IMR-90 (cell line): Measurements from ENCODE around the gene CHML. TPM values are rescaled to one million over a fixed set of nuclear protein-coding genes. Genes with fewer than 3 reads are reported as not detected.
A peak's percentile ranks its signal among the peaks of the same experiment; 100 is the strongest.

Experiments
- ATAC-seq: fragments of 200-7000 bp; cut with Tn5 transposase; 2 replicates; pipeline ENCODE4 v1.9.1; 2020; ENCODE audit warnings: low read depth, mild to moderate bottlenecking, moderate library complexity
- BruUV-seq: library from RNA; stranded (reverse); fragments of 400-500 nt; replicated peaks from 2 replicates; lab custom pipeline; 2021; lab: Mats Ljungman, UMichigan
- CTCF ChIA-PET: fragments of 300-600 bp; formaldehyde crosslinking; extraction: SDS; loops from one replicate; lab custom pipeline; 2021; ENCODE audit warnings: antibody characterized with exemption; lab: Yijun Ruan, JAX
- POLR2A ChIA-PET: fragments of 300-600 bp; sonication (Branson Sonifier 250); formaldehyde crosslinking; loops from one replicate; lab custom pipeline; 2022; ENCODE audit warnings: antibody characterized with exemption; ENCODE audit not compliant: unreplicated experiment; lab: Charles Lee
- DNase-seq: peaks from one replicate; pipeline ENCODE4 v3.0.0; 2013
- H2AFZ ChIP-seq: replicated peaks from 2 replicates; pipeline ENCODE3; 2013; ENCODE audit warnings: low read length, mild to moderate bottlenecking; ENCODE audit not compliant: poor library complexity
- H2AK5ac ChIP-seq: 2 replicates; pipeline ENCODE4 v1.6.1; 2013; ENCODE audit warnings: low read depth, low read length, inconsistent platforms
- H2AK9ac ChIP-seq: replicated peaks from 2 replicates; pipeline ENCODE3; 2013; ENCODE audit warnings: mild to moderate bottlenecking, low read depth, low read length, moderate library complexity; ENCODE audit not compliant: poor library complexity
- H2BK120ac ChIP-seq: 2 replicates; pipeline ENCODE4 v1.6.1; 2013; ENCODE audit warnings: low read depth, low read length, inconsistent platforms
- H2BK15ac ChIP-seq: 3 replicates; pipeline ENCODE4 v1.6.1; 2013; ENCODE audit warnings: low read depth, low read length, inconsistent platforms
- H2BK20ac ChIP-seq: 2 replicates; pipeline ENCODE4 v1.6.1; 2013; ENCODE audit warnings: low read depth, mild to moderate bottlenecking, inconsistent platforms, low read length, moderate library complexity
- H2BK5ac ChIP-seq: 2 replicates; pipeline ENCODE4 v1.6.1; 2013; ENCODE audit warnings: mild to moderate bottlenecking, low read depth, low read length, inconsistent platforms; ENCODE audit not compliant: poor library complexity, severe bottlenecking
- H3K14ac ChIP-seq: replicated peaks from 2 replicates; pipeline ENCODE4 v1.6.1; 2013; ENCODE audit warnings: low read depth, low read length, inconsistent platforms
- H3K18ac ChIP-seq: 2 replicates; pipeline ENCODE4 v1.6.1; 2013; ENCODE audit warnings: low read depth, low read length, control low read depth
- H3K23ac ChIP-seq: 2 replicates; pipeline ENCODE4 v1.6.1; 2013; ENCODE audit warnings: low read depth, low read length, inconsistent platforms
- H3K27ac ChIP-seq: 2 replicates; pipeline ENCODE4 v1.5.1; 2013; ENCODE audit warnings: mild to moderate bottlenecking, control low read depth, low read length; ENCODE audit not compliant: insufficient read depth
- H3K27me3 ChIP-seq: 2 replicates; pipeline ENCODE4 v1.6.1; 2013; ENCODE audit warnings: low read length; ENCODE audit not compliant: control insufficient read depth, insufficient read depth
- H3K36me3 ChIP-seq: 2 replicates; pipeline ENCODE4 v1.6.1; 2013; ENCODE audit warnings: low read length, mixed read lengths; ENCODE audit not compliant: control insufficient read depth, insufficient read depth
- H3K4ac ChIP-seq: 2 replicates; pipeline ENCODE4 v1.6.1; 2013; ENCODE audit warnings: low read depth, low read length, inconsistent platforms
- H3K4me1 ChIP-seq: 2 replicates; pipeline ENCODE4 v1.6.1; 2013; ENCODE audit warnings: low read length, mixed read lengths; ENCODE audit not compliant: control insufficient read depth, insufficient read depth
- H3K4me2 ChIP-seq: 2 replicates; pipeline ENCODE4 v1.6.1; 2013; ENCODE audit warnings: low read depth, mild to moderate bottlenecking, control low read depth, low read length, moderate library complexity
- H3K4me3 ChIP-seq: 2 replicates; pipeline ENCODE4 v1.5.1; 2013; ENCODE audit warnings: low read depth, mild to moderate bottlenecking, control low read depth, low read length, moderate library complexity; ENCODE audit not compliant: insufficient read depth
- H3K56ac ChIP-seq: 2 replicates; pipeline ENCODE4 v1.6.1; 2013; ENCODE audit warnings: low read length, inconsistent platforms; ENCODE audit not compliant: insufficient read depth; ENCODE audit errors: extremely low read depth
- H3K79me1 ChIP-seq, 2 experiments: 2 replicates each; pipeline ENCODE4 v1.6.1; 2013; ENCODE audit warnings: low read length in 2 of 2, inconsistent platforms in 1 of 2, low read depth in 1 of 2
- H3K9ac ChIP-seq: 2 replicates; pipeline ENCODE4 v1.6.1; 2013; ENCODE audit warnings: low read depth, low read length, control low read depth
- H3K9me1 ChIP-seq: 2 replicates; pipeline ENCODE4 v1.6.1; 2013; ENCODE audit warnings: low read length, inconsistent platforms; ENCODE audit not compliant: insufficient read depth
- H3K9me3 ChIP-seq: 2 replicates; pipeline ENCODE4 v1.6.1; 2013; ENCODE audit warnings: low read length; ENCODE audit not compliant: control insufficient read depth, insufficient read depth
- H4K20me1 ChIP-seq: 2 replicates; pipeline ENCODE4 v1.6.1; 2013; ENCODE audit warnings: low read length, inconsistent platforms; ENCODE audit not compliant: insufficient read depth
- H4K5ac ChIP-seq: 2 replicates; pipeline ENCODE4 v1.6.1; 2013; ENCODE audit warnings: mild to moderate bottlenecking, low read depth, low read length, control low read depth
- H4K8ac ChIP-seq, 2 experiments: 2 replicates each; pipeline ENCODE4 v1.6.1; 2013; ENCODE audit warnings: low read depth in 2 of 2, low read length in 2 of 2, control low read depth in 1 of 2, inconsistent platforms in 1 of 2
- H4K91ac ChIP-seq: 2 replicates; pipeline ENCODE4 v1.6.1; 2013; ENCODE audit warnings: low read depth, low read length, inconsistent platforms; ENCODE audit not compliant: insufficient read depth
- CEBPB ChIP-seq: IDR thresholded peaks from 2 replicates; pipeline ENCODE4 v1.6.1; 2012; ENCODE audit warnings: low read depth, low read length, improper control_type of control experiment
- FOS ChIP-seq: fragments of 150-350 bp; IDR thresholded peaks from 2 replicates; pipeline ENCODE4 v1.6.1; 2016; ENCODE audit warnings: low read depth, low read length
- MXI1 ChIP-seq: IDR thresholded peaks from 2 replicates; pipeline ENCODE4 v1.6.1; 2012; ENCODE audit warnings: low read depth, mild to moderate bottlenecking, low read length, moderate library complexity, borderline replicate concordance
- WGBS, 2 experiments: methylation state at CpG; one replicate each; pipeline versions ENCODE4 v1.1.5 to v1.1.7; 2013; ENCODE audit warnings: missing lambda C conversion rate in 2 of 2; ENCODE audit not compliant: insufficient read length in 1 of 2; ENCODE audit errors: extremely low coverage in 2 of 2; 5-methylcytosine and 5-hydroxymethylcytosine counted together
- dilution Hi-C: fragments of 300-500 bp; cut with HindIII; formaldehyde crosslinking; loops from one replicate; pipeline ENCODE4 v1.14.3; 2018; ENCODE audit warnings: low sequenced_read_pairs; ENCODE audit not compliant: unreplicated experiment
- in situ Hi-C: fragments of 300-500 bp; cut with MboI; formaldehyde crosslinking; loops from 3 replicates; pipeline ENCODE4 v1.14.3; 2019; ENCODE audit warnings: low sequenced_read_pairs, inconsistent platforms, mixed read lengths
- intact Hi-C: fragments of 100-400 bp; cut with micrococcal nuclease; formaldehyde crosslinking; loops from 2 replicates; pipeline ENCODE4 v1.10.0; 2022
- polyA plus RNA-seq, 3 experiments: library from polyadenylated mRNA; depleted of rRNA; stranded (reverse); fragments of >200 nt; gene quantifications; 2 replicates each; pipeline ENCODE4 v1.2.3, GENCODE V29; 2012; ENCODE audit warnings: low replicate concordance in 1 of 3
- total RNA-seq: library from RNA; depleted of rRNA; stranded (reverse); fragments of >200 nt; gene quantifications from 2 replicates; pipeline ENCODE4 v1.2.3, GENCODE V29; 2012

Gene CHML
- total and polyA plus RNA-seq, 2 of the 4 experiments (the other 2 are of a cell fraction), result 5.3 to 25.6 TPM

GRCh38 chr1:241592273-241592958, 47.8 kb downstream of the CHML start:
- dilution Hi-C loops (no loop called here), intact Hi-C loops (no loop called here), in situ Hi-C loops (no loop called here)
- H4K20me1 ChIP-seq, result no peaks in the 10 kb centered on the region
- H3K9me3 ChIP-seq, result no peaks in the 10 kb centered on the region
- H2BK20ac ChIP-seq, result no peak overlapping the region
- H3K18ac ChIP-seq, result no peak overlapping the region
- H4K5ac ChIP-seq, result no peak overlapping the region
- H2BK5ac ChIP-seq, result peak overlapping the region; percentile 28
- no peak overlapping the region for H4K91ac ChIP-seq
- no peak overlapping the region for H2AK9ac ChIP-seq
- WGBS, 2 experiments, result no CpG with 5 or more reads among the region's 3 CpGs
- H3K14ac ChIP-seq, result no peak overlapping the region
- no peak overlapping the region for H4K8ac ChIP-seq
- H3K56ac ChIP-seq, result no peak overlapping the region
- no peak overlapping the region for H3K4me2 ChIP-seq
- H3K4ac ChIP-seq, result no peak overlapping the region
- TF ChIP-seq CEBPB, result peak; percentile 47
- TF ChIP-seq MXI1, result no peak
- TF ChIP-seq FOS, result peak; percentile 44
- DNase-seq (peak; percentile 82), ATAC-seq (peak; percentile 66; the same call in 1 of the 2 replicates)
- H3K36me3 ChIP-seq, result peaks cover 3% of the 10 kb centered on the region
- ChIA-PET POLR2A (no interaction called here), CTCF (no interaction called here)
- H3K27me3 ChIP-seq, result no peaks in the 10 kb centered on the region
- H3K23ac ChIP-seq, result no peak overlapping the region
- H2AK5ac ChIP-seq, result peak overlapping the region; percentile 1; the same call in 1 of the 2 replicates
- H3K4me3 ChIP-seq, result no peak overlapping the region
- H3K9ac ChIP-seq, result no peak overlapping the region
- no peaks in the 10 kb centered on the region for H3K79me1 ChIP-seq
- no peak overlapping the region for H3K27ac ChIP-seq
- H2AFZ ChIP-seq, result no peak overlapping the region
- H3K4me1 ChIP-seq, result peaks cover 6% of the 10 kb centered on the region
- no peak overlapping the region for H2BK15ac ChIP-seq
- BruUV-seq, result no TSS peak
- no peak overlapping the region for H2BK120ac ChIP-seq
- H3K9me1 ChIP-seq, result no peaks in the 10 kb centered on the region
